GM21717 (cell line): ENCODE data around the gene FAM227B.
"Not testable (repeated sequence)": the region's sequence is repeated elsewhere in the genome, so short reads cannot be mapped to it uniquely, and the experiment has no call there.

Experiments used
- ATAC-seq: cut with Tn5 transposase; IDR thresholded peaks from one replicate; pipeline ENCODE4 v1.9.1; 2021; ENCODE audit warnings: mild to moderate bottlenecking, moderate library complexity; ENCODE audit not compliant: unreplicated experiment

The FAM227B gene

GRCh38 chr15:49495993-49496753, 124.4 kb downstream of the FAM227B start:
- no peak for ATAC-seq

- no peak for ATAC-seq
Observed at GRCh38 chr15:49494842-49495241, 125.8 kb downstream of the FAM227B start.

GRCh38 chr15:49492830-49493229, 127.8 kb downstream of the FAM227B start:
- no peak for ATAC-seq

GRCh38 chr15:49492151-49492550, 128.5 kb downstream of the FAM227B start:
- no peak for ATAC-seq

GRCh38 chr15:49490966-49491365, 129.7 kb downstream of the FAM227B start:
- no peak for ATAC-seq

- ATAC-seq = not testable (repeated sequence)
Observed at GRCh38 chr15:49485401-49485800, 135.2 kb downstream of the FAM227B start.

- not testable (repeated sequence) for ATAC-seq
Observed at GRCh38 chr15:49478982-49479381, 141.6 kb downstream of the FAM227B start.

GRCh38 chr15:49478021-49478420, 142.6 kb downstream of the FAM227B start:
- not testable (repeated sequence) for ATAC-seq

GRCh38 chr15:49473031-49473430, 147.6 kb downstream of the FAM227B start:
- ATAC-seq = no peak

GRCh38 chr15:49472338-49472737, 148.3 kb downstream of the FAM227B start:
- ATAC-seq = no peak

GRCh38 chr15:49471733-49472132, 148.9 kb downstream of the FAM227B start:
- peak; percentile 59 for ATAC-seq

- not testable (repeated sequence) for ATAC-seq
Observed at GRCh38 chr15:49471248-49471647, 149.4 kb downstream of the FAM227B start.

GRCh38 chr15:49468481-49468839, 152.2 kb downstream of the FAM227B start:
- ATAC-seq = no peak

GRCh38 chr15:49467746-49468480, 152.7 kb downstream of the FAM227B start:
- ATAC-seq = no peak

- ATAC-seq = no peak
Observed at GRCh38 chr15:49466119-49466518, 154.5 kb downstream of the FAM227B start.

- no peak for ATAC-seq
Observed at GRCh38 chr15:49464522-49464921, 156.1 kb downstream of the FAM227B start.

GRCh38 chr15:49462232-49462844, 158.3 kb downstream of the FAM227B start:
- ATAC-seq = no peak

GRCh38 chr15:49460411-49460941, 160.1 kb downstream of the FAM227B start:
- ATAC-seq = no peak

- no peak for ATAC-seq
Observed at GRCh38 chr15:49458145-49458544, 162.5 kb downstream of the FAM227B start.

GRCh38 chr15:49456166-49456565, 164.5 kb downstream of the FAM227B start:
- ATAC-seq = no peak

- ATAC-seq = no peak
Observed at GRCh38 chr15:49452595-49452994, 168.0 kb downstream of the FAM227B start.

- no peak for ATAC-seq
Observed at GRCh38 chr15:49441816-49442215, 178.8 kb downstream of the FAM227B start.
